ENCODE results near the gene RNF8.

DNA sequence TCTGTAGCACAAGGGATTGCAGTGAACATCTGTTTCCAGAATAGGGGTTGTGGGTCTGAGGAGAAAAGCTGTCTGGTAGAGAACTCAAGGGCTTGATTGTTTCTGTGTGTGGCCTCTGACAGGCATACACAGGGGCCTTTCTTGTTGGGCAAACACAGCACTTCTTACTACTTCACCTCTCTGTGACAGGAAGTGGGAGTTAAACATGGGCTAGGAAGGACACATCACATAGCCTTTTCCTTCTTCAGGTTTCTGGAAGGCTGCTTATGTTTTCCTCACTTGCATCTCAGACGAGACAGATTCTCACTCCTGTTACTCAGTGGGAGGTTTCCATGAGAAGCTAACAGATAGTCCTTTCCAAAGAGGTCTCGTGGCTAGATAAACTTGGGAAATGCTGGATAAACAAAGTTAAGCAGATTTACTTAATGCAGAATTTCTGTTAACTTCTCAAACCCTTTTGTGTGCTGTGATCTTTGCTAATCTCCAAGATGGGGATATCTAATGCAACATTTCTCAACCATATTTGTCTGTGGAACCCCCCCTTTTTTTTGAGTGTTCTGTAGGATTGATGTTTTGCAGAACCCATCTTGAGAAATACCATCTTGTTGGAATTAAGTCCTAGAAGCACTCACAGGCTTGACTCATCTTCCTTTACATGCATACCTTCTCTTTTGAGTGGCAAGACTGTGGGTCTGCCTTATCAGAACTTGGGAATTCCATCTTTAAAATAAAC is 41.9 kb upstream of the RNF8 start:
- TF ChIP-seq, protein P1, sequence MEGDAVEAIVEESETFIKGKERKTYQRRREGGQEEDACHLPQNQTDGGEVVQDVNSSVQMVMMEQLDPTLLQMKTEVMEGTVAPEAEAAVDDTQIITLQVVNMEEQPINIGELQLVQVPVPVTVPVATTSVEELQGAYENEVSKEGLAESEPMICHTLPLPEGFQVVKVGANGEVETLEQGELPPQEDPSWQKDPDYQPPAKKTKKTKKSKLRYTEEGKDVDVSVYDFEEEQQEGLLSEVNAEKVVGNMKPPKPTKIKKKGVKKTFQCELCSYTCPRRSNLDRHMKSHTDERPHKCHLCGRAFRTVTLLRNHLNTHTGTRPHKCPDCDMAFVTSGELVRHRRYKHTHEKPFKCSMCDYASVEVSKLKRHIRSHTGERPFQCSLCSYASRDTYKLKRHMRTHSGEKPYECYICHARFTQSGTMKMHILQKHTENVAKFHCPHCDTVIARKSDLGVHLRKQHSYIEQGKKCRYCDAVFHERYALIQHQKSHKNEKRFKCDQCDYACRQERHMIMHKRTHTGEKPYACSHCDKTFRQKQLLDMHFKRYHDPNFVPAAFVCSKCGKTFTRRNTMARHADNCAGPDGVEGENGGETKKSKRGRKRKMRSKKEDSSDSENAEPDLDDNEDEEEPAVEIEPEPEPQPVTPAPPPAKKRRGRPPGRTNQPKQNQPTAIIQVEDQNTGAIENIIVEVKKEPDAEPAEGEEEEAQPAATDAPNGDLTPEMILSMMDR (IDR thresholded peaks at IDR 0.05), result no peak
- TF ChIP-seq POLR2A (IDR thresholded peaks at IDR 0.05), result no peak
